GM12872 (cell line): ENCODE measurements around the gene IQGAP1.

Experiments
- TF ChIP-seq, protein P1 (sequence below): IDR thresholded peaks from 3 replicates; pipeline ENCODE4 v1.5.1; 2011; ENCODE audit warnings: low read depth, mild to moderate bottlenecking, low read length, moderate library complexity; ENCODE audit not compliant: insufficient read depth

The IQGAP1 gene

DNA sequence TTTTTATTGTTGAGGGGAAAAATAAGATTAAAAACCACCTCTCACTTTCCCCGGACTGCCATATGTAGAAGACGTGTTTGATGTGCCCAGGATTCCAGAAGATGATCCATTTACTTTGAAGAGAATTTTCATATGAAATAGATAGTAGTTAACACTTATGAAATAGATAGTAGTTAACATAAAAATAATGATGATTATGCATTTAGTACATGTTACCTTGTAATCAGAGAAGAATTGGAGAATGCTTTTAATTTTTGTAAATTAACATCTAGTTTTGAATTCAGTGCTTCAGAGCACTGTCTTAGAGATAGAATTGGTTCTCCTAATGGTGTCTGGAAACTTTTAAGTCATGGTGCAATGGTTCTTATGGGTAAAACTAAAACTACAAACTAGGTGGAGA lies 95.6 kb downstream of the IQGAP1 start:
- TF ChIP-seq, protein P1, sequence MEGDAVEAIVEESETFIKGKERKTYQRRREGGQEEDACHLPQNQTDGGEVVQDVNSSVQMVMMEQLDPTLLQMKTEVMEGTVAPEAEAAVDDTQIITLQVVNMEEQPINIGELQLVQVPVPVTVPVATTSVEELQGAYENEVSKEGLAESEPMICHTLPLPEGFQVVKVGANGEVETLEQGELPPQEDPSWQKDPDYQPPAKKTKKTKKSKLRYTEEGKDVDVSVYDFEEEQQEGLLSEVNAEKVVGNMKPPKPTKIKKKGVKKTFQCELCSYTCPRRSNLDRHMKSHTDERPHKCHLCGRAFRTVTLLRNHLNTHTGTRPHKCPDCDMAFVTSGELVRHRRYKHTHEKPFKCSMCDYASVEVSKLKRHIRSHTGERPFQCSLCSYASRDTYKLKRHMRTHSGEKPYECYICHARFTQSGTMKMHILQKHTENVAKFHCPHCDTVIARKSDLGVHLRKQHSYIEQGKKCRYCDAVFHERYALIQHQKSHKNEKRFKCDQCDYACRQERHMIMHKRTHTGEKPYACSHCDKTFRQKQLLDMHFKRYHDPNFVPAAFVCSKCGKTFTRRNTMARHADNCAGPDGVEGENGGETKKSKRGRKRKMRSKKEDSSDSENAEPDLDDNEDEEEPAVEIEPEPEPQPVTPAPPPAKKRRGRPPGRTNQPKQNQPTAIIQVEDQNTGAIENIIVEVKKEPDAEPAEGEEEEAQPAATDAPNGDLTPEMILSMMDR: no peak

DNA sequence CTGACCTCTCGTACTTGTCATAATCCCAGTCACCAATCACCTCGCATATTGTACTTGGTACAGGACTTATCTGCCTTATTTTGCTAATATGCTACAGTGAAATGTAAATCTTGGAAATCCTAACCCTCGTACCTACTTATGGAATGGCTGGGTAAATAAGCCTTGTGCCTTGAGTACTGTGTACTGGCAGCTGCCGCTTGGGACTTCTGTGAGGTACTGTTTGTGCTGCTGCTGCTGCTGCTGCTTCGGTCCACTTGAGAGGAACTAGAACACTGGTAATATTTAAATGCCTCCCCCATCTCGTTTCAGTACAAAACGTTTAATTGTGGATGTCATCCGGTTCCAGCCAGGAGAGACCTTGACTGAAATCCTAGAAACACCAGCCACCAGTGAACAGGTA lies 99.1 kb downstream of the IQGAP1 start:
- TF ChIP-seq, protein P1: no peak

DNA sequence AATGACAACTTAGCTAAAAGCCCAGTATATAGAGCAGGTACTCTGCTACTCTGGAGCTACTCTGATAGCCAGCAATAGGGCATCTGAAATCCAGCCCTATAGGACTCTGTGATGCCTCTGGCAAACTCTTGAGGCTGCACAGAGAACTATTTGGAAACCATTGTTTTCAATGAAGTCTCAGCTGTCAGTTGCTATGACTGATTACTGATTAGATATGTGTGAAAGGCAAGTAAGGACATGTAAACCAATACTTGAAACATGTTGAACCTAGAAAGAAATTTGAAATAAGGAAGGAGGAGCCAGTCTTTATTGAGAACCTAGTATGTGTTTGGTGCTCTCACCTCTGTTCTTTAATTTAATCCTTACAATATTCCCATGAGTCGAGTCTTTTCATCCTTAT lies 101.5 kb downstream of the IQGAP1 start:
- TF ChIP-seq, protein P1: no peak

DNA sequence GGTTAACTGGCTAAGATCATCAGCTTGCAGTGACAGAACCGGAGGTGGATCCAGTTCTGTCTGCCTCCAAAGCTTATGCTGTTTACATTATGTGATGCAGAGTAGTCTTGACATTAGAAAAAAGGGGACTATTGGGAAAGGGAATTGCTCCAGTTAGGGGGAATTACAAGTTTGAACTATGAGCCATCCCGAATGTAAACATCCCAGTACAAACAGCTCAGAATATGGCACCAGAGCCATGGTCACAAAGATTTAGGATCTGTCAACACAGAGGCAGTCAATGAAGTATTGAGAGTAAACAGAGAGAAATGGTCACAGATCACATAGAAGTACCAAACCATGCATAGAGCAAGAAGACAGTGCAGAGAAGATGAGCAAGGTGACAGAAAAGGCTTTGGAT lies 101.9 kb downstream of the IQGAP1 start:
- TF ChIP-seq, protein P1: no peak

DNA sequence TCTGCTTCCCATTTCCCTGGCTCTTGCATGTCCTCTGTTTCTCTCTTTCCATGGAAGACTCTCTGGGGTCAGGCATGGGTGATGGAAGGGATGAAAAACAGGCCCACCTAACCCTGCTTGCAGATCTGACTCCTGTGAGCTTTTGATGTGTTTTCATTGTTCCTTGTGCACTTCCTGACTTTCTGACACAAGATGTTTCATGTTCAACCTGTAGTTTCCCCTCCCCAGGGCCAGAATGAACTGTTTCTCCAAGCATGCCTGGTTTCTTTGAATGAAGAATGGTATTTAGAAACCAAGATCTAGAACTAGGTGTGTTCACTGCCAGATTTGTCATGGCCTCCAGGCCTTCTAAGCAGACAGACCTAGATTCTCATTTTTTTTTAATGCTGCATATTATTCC lies 105.6 kb downstream of the IQGAP1 start:
- TF ChIP-seq, protein P1: no peak

DNA sequence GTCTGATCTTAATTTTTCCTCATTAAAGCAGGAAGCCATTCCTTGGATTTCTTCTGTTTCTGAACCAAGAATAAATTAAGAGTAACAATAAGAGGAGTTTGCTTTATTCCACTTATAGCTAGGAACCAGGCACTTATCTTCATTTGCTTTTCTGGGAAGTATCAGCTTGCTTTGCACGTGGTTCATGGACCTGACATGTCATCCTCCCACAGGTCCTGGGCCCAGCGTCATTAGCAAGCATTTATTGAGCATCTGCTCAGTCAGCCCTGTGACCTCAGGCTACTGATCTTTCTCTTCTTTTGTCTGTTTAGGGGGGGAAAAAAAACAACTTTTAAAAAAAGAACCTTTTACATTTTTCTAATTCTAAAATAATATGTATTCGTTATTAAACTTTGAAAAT lies 107.0 kb downstream of the IQGAP1 start:
- TF ChIP-seq, protein P1: no peak

DNA sequence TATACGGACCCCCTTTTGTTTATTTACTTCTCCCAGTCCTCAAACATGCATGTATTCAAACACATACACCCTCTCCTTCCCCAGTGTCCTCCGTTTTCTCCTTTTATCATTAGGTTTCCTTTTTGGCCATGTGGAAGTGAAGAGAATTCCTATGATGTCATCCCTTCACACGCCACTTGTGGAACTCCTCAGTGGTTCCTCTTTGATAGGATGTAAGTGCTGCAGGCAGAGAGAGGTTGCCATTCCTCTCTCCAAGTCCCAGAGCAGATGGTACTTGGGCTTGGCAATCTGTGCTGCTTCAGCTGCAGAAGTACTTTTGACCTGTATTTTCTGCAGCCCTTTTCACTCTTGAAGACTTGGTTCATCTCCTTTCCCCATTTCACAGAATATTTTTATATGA lies 108.7 kb downstream of the IQGAP1 start:
- TF ChIP-seq, protein P1: no peak

DNA sequence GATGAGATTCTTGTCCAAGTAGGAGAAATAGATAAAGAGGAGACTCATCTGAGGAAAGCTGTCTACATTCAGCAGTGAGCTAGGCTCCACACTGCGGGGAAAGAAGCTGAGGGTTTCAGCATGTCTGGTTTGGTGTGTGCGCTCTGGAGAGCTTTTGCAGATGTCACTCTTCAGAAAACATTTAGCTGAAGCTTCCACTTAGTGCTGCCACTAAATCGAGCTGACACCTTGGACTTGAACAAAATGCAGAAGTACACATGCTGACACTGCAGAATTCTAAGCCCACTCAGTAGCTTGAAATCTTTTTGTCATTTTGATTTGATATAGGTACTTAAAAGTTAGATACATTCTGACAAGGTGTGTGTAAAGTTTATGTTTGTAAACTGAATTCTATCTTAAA lies 109.3 kb downstream of the IQGAP1 start:
- TF ChIP-seq, protein P1: no peak
